Effector CD4-positive, alpha-beta T cell (primary cell): Measurements from ENCODE around the gene TIMP1.

ENCODE experiments used
- DNase-seq: peaks from one replicate; pipeline ENCODE4 v3.0.0-alpha.2; 2020
- total RNA-seq: gene quantifications from one replicate; lab custom pipeline; 2026; lab: John Stamatoyannopoulos, UW

Gene TIMP1
- 16.9 reads per million, percentile 43 among the genes with 10 or more reads in this experiment for total RNA-seq

- peak; percentile 61 for DNase-seq
These were observed at the start of gene TIMP1 for GRCh38 chrX:47581731-47582647. Gene TIMP1, plus strand, starts transcription at chrX:47582436. Its CDS starts 980 bp downstream, at chrX:47583416.

- no peak for DNase-seq
These were observed 42.4 kb upstream of the TIMP1 start for GRCh38 chrX:47539860-47540259.

GRCh38 chrX:47540754-47541538 lies 41.3 kb upstream of the TIMP1 start:
- no peak for DNase-seq

DNA sequence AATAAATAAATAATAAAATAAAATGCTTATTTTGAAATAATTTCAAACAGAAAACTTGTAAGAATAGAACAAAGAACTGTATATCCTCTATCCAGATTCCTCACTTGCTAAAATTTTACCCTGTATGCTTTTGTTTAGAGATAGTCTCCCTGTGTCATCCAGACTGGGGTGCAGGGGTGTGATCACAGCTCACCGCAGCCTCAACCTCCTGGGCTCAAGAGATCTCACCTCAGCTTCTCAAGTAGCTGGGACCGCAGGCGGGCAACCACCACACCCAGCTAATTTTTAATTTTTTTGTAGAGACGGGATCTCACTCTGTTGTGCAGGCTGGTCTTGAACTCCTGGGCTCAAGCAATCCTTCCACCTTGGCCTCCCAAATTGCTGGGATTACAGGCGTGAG lies 38.7 kb upstream of the TIMP1 start:
- DNase-seq, result no peak

DNA sequence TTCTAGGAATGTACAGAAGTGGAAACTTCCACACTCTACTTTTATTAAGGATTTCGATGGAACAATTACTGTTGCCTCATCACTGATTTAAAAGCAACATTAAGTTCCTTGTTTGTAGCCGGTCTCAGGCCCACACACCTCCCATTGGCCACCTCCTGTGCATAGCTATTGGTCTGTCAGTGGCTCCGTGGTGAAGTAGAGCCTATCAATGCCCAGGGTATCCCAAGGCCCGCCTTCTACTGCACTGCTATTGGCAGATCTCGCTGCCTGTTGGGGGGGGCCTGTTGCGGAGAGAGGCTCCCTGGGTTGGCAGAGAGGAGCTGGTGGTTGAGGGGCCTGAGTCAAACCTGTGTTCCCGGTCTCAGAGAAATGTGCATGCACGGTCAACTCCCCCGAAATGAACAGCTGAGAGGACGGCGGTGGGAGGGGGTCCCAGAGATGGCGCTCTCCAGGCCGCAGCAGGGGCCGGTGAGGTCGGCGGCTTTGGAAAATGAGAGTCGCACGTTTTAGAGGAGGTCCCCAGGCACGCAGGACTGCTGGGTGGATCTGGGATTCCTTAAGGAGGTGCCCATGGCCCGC lies 26.1 kb upstream of the TIMP1 start:
- DNase-seq, result peak; percentile 75

GRCh38 chrX:47558436-47558835 lies 23.8 kb upstream of the TIMP1 start:
- no peak for DNase-seq

GRCh38 chrX:47560179-47560933 lies 21.9 kb upstream of the TIMP1 start:
- DNase-seq, result no peak

DNA sequence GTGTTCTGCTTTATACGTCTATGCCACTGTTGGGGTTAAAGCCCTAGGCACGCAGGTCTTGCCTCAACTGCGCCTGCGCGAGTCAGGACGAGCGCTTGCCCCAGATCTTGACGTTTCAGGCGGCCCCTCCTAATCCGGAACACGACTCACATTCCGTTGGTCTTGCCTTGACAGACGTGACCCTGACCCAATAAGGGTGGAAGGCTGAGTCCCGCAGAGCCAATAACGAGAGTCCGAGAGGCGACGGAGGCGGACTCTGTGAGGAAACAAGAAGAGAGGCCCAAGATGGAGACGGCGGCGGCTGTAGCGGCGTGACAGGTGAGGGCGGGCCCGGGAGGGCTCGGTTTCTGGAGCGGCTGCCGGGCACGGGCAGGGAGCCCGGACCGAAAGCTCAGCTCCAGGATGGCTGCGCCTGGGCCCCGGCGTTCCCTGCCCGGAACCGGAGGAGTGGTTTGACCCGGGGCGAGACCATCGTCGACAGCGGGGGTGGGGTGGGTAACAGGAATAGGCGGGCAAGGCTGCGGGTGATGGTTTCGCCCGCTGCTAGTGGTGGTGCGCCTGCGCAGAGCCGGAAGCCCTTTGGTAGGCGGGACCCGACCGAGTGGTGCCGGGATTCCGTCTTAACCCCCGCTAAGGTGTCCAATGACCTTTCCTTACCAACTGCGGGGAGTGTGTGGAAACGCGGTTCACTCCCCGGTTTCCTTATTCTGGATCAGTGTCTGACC lies 21.1 kb upstream of the TIMP1 start, which contains the start of gene ARAF:
TSS of gene ARAF (plus strand) at position 272 of the 725 bp plus-strand sequence. CDS start 1,763 bp downstream, outside the sequence.
- peak; percentile 94 for DNase-seq

DNA sequence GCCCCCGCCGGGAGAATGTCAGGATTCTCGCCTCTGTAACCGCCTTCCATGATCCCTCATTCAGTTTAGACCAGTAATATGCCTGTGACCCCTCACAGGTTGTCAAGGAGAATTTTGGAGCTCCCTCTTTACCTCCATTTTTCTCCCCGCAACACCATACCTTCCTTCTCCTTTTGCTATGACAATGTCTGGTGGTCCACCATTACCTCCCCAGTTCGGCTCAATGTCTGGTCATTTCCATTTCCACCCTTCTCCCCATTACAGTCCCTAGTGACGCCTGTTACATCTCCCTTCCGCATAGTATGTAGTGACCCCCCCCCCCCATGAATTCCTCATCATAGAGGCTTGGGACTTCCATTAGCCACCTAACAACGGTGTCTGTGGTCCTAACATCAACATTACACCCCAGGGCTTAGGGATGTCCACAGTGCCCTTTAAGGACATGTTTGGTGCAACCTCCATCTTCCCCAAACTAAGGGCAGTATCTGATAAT lies 20.5 kb upstream of the TIMP1 start:
- DNase-seq, result no peak

GRCh38 chrX:47562615-47563243 lies 19.5 kb upstream of the TIMP1 start:
- no peak for DNase-seq

- DNase-seq, result no peak
These were observed 18.4 kb upstream of the TIMP1 start for GRCh38 chrX:47563801-47564315.

DNA sequence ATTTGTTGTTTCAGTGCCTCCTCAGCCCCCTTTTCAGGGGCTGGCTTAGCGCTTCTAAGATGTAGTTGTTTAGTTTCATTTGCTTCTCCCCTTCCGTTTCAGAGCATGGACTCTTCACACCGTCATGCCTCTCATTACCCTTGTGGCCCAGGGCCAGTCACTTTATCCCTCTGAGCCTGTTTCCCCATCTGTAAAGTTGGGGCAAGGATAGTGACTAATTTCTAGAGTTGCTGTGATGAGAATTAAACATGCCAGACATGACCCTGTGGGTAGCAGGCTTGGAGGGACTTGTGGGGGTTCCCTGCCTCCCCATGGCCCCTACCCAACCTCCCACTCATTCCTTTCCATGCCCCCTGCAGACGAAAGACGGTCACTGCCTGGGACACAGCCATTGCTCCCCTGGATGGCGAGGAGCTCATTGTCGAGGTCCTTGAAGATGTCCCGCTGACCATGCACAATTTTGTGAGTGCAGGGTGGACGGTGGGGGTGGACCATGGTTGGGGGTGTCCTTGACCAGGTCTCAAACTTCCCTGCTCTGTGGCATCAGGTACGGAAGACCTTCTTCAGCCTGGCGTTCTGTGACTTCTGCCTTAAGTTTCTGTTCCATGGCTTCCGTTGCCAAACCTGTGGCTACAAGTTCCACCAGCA lies 17.7 kb upstream of the TIMP1 start:
- DNase-seq, result no peak

DNA sequence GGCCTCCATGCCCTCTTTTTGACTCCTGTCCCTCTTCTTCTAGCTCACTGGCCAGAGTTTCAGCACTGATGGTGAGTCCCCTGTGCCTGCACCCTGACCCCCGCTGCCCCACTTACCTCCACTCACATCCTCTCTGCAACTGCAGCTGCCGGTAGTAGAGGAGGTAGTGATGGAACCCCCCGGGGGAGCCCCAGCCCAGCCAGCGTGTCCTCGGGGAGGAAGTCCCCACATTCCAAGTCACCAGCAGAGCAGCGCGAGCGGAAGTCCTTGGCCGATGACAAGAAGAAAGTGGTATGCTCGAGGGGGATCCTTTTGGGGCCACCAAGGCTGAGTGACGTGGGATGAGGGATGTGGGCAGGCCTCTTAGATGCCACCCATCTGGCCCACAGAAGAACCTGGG lies 15.4 kb upstream of the TIMP1 start:
- no peak for DNase-seq

DNA sequence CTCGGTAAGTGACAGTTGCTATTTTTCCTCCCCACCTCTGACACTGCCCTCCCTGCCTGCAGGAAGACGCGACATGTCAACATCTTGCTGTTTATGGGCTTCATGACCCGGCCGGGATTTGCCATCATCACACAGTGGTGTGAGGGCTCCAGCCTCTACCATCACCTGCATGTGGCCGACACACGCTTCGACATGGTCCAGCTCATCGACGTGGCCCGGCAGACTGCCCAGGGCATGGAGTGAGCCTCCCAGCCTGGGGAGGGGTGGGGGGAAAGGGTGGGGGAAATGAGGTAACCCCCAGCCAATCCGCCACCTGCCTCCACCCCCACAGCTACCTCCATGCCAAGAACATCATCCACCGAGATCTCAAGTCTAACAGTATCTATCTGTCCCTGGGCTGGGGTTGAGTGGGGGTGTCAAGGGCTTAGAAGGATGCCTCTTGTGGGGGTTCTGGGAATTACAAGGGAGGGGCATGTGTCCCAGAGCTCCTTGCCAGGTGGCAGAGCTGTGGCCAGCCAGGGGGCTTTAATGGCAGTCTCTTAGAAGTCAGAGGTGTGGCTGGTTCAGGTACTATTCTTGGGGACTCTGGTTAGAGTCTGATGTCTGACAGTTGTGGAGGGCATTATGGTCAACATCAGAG lies 13.5 kb upstream of the TIMP1 start:
- DNase-seq, result peak; percentile 17

- DNase-seq, result no peak
These were observed 11.4 kb upstream of the TIMP1 start for GRCh38 chrX:47570794-47571193.

DNA sequence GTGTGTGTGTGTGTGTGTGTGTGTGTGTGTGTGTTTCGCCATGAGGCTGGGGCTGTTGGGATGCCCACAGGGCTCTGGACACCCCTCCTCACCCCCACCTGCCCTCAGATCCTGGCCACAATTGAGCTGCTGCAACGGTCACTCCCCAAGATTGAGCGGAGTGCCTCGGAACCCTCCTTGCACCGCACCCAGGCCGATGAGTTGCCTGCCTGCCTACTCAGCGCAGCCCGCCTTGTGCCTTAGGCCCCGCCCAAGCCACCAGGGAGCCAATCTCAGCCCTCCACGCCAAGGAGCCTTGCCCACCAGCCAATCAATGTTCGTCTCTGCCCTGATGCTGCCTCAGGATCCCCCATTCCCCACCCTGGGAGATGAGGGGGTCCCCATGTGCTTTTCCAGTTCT lies 11.0 kb upstream of the TIMP1 start:
- no peak for DNase-seq

- no peak for DNase-seq
These were observed 10.3 kb upstream of the TIMP1 start for GRCh38 chrX:47571896-47572295.

DNA sequence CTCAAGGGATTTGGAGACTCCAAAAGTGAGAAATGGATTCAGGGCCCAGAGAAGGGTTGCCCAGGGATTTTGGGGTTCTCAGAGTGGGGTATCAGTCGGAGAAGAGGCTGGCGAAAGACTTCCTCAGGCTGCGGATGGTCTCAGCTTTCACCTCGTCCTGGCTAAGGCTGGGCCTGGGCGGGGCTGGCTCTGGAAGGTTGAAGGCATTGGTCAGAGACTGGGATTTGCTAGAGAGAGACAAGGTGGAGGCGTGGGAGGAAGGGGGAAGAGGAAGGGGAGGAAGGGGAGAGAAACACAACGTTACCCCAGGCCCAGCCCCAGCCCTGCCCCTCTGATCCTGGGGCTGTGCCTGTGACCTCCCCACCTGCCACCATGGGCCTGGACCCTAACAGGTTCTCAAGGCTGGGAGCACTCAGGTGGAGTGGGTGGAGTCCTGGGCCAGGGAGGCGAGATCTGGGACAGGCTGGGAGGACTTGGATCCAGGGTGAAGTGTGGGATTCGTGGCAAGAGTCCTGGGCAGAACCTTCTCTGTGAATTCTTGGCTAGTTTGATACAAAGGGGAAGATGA lies 9.4 kb upstream of the TIMP1 start:
- no peak for DNase-seq

DNA sequence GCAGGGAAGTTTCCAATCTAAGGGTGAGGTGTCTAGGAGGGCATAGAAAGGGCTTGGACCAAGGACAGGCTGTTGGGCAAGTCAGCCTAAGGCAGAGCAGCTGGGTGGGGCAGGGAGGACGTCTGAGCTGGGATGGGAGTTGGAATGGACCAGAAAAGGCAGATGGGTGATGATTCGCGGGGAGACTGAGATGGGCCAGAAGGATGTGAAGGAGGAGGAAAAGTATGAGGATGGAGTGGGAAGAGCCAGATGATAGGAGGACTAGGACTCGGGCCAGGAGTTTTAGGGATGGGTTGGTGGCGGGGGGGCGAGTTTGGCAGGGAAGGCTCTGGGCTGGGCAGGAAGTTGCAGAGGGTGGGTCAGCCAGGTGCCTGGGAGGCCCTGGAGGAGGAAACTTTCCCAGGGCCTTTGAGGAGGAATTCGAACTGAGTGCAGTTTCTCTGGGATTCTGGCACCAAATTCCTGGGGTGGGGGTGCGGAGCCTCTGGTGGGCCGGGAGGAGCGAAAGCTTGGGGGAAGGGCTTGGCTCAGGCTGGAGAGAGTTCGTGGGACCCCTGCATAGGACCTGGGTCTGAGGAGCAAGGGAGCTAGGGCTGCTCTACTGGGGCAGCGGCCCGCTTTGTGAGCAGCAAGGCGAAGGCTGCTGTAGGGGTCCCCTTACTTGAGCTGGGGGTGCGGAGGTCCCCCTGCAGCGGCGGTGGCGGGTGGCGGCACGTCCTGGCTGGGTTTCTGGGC lies 8.7 kb upstream of the TIMP1 start:
- no peak for DNase-seq
